HG03521 (cell line): ENCODE measurements around the gene MT1H.

Experiments
- ATAC-seq: cut with Tn5 transposase; IDR thresholded peaks from one replicate; pipeline ENCODE4 v1.9.1; 2021; ENCODE audit warnings: mild to moderate bottlenecking, moderate library complexity; ENCODE audit not compliant: unreplicated experiment

MT1H gene

GRCh38 chr16:56682703-56683397, 13.2 kb downstream of the MT1H start:
- peak; percentile 8 for ATAC-seq

DNA sequence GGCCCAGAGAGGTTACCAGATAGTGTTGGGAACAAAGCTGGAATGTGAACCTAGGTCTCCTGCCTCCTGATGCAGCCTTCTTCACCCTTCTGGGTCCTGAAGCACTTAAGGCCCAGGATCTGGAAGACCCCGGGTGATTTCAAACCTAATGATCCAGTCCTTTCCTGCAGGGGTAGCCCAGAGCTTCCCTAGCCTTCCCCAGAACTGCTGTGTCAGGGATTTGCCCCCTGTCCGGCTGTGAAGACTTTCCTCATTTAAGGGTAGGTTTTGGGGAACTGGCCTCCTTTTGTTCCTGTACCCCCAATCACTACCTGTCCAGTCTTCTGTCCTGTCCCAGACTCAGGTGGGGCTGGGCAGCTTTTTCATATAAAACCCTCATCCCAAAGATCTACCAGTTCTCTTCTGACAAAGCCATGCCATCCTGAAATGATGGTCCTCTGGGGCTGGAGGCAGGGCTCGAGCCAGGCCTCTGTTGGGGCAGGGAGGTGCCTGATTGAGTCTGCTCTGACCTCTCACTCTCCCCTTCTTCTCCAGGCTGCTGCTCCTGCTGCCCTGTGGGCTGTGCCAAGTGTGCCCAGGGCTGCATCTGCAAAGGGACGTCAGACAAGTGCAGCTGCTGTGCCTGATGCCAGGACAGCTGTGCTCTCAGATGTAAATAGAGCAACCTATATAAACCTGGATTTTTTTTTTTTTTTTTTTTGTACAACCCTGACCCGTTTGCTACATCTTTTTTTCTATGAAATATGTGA, 14.0 kb downstream of the MT1H start:
- no peak for ATAC-seq

- ATAC-seq = no peak
These were observed 14.8 kb downstream of the MT1H start for GRCh38 chr16:56684256-56684925.

DNA sequence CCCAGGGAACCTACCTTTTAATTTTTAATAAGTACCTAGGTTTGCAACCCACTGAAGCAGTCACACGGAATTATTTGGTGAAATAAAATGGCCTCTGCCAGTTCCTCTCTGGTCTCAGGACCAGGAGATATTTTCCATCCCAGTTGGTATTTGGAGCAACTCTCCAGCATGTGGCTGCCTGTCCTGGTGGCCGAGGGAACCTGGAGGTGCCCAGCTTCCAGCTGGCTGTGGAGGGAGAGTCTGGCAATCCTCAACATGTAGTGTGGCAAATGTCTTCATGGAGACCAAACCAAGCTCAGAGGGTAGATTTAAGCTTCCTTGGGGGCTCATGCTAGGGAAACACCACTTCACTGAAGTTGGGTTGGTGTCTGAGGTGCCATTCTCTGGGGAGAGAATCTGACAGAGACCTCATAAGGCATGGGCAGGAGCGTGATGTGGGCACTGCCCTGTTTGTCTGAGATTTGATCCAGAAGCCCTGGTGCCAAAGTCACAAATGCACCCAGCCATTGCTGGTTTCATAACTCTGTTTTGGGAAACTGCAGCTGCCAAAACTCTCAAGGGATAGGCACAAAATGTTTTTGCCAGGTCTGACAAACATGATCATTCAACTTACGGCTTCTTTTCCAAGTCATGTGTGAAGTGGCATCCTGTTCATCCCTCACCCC, 15.4 kb downstream of the MT1H start:
- ATAC-seq = no peak

DNA sequence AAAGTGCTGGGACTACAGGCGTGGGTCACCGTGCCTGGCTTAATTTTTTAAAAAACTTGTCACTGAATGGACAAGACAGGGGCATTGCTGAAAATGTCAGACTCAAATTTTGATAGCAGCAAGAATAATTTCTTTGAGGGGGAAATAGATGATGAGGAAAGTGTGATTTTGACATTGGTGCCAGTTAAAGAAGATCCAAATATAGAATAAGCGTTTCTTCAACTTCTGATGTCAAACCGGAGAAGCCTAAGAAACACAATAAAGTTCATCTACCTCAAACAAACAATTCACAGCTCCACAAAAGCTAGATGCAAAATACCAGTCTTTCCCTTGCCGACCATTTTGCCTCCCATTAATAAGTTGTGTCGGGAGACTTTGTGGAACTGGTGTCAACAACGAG, 17.1 kb downstream of the MT1H start:
- ATAC-seq = no peak

- no peak for ATAC-seq
These were observed 19.1 kb downstream of the MT1H start for GRCh38 chr16:56688762-56689161.

DNA sequence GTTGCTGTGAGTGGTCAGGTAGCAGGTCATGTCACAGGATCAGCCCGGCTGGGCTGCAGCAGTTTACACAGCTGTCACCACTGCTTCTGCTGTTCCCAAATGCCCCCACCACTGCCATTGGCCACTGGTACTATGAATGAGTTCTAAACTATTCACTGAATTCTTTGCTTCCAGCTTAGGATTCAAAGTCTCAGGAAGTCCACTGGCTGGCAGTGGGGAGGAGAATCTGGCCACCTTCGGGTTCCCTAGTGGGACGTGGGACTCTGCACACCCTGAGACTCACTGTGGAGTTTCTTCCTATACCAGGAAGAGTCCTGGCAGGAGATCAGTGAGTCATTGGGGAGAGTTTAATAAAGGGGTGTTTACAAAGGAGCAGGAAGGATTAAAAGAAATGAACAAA, 19.6 kb downstream of the MT1H start:
- ATAC-seq = no peak

GRCh38 chr16:56690420-56691122, 21.0 kb downstream of the MT1H start:
- no peak for ATAC-seq

DNA sequence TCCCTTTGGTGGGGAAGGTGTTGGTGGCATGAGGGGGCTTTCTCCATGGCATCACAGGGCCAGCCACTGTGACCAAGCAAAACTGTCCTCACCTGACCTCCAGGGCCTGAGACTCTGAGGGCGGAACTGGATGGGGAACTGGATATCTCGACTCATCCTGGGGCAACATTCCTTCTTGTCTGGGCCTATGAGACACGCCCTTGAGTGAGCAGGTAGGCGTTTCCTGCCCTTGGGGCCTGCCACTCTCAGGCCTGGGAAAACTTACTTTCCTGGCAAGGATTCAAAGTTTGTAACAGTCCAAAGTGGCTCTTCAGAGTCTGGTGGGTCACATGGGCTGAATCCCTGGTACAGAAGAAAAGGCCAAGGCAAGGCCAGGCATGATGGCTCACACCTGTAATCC, 22.3 kb downstream of the MT1H start:
- ATAC-seq = no peak

DNA sequence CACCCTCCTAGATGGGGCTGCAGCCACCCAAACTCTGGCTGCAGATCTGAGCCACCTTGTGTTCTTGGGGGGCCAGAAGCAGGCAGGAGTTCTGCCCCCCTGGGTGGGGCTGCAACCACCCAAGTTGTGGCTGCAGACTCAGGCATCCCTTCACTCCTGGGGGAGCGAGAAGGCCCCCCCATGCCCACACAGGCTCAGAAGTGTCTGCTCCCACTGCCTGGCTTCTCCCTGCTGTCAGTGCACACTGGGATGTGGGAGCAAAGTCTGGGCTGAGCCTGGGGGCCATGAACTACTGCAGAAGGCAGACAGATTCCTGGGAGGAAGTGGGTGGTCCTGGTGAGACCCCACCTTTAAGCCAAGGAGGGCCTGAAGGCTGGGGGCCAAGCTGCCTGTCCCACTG, 25.6 kb downstream of the MT1H start:
- no peak for ATAC-seq

GRCh38 chr16:56697456-56698155, 28.0 kb downstream of the MT1H start:
- no peak for ATAC-seq

DNA sequence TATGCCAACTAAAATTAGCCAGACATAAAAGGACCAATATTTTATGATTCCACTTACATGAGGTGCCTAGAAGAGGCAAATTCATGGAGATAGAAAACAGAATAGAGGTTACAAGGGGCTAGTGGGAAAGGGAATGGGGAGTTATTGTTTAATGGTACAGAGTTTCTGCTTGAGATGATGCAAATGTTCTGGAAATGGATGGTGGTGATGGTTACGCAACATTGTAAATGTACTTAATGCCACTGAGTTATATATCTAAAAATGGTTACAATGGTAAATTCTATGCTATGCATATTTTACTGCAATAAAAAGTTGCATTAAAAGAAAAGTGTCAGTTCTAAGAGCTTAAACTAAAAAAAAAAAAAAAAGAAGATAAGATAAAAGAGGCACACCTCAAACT, 30.6 kb downstream of the MT1H start:
- ATAC-seq = no peak

DNA sequence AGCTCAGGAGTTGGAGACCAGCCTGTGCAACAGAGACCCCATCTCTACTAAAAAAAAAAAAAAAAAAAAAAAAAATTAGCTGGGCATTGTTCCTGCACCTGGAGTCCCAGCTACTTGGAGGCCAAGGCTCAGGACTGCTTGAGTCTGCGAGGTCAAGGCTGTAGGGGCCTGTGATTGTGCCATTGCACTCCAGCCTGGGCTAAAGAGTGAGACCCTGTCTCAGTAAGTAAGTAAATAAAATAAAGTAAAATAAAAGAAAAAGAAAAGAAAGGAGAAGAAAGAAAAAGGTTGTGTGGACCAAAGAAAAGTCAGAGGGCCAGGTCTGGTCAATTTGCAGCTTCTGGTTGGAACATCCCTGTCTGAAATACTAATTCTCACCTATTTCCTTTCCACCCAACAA, 31.0 kb downstream of the MT1H start:
- ATAC-seq = no peak

DNA sequence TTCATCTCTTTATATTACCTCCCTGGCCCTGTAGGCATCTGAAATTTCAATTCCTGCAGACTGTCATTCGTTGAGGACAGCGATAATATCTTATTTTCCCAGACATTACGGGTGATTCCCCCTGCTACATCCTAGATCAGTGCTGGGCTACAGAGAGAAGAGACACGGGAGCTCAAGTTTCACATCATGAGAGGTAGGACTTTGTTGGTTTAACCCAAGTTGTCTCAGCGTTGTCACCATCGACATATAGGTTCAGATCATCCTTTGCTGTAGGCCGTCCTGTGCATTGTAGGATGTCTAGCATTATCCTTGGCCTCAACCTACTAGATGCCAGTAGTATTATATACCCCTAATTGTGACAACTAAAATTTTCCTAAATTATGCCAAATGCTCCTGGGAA, 31.9 kb downstream of the MT1H start:
- ATAC-seq = no peak

DNA sequence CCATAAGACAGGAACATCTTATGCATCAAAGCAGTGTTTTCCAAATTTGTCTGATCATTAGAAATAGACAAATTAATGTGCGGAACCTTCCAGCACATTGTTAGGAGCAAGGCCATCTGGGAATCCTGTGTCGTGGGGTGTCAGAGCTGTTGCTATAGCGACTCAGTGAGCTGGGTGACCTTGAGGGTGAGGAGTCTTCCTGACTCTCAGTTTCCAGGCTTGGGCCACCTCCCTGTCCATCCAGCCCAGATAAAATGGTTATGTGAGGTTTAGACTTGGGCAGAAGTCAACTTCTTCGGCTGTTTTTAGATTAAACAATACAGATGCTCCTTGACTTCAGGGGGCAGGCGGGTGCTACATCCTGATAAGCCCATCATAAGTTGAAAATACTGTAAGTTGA, 33.2 kb downstream of the MT1H start:
- ATAC-seq = no peak

DNA sequence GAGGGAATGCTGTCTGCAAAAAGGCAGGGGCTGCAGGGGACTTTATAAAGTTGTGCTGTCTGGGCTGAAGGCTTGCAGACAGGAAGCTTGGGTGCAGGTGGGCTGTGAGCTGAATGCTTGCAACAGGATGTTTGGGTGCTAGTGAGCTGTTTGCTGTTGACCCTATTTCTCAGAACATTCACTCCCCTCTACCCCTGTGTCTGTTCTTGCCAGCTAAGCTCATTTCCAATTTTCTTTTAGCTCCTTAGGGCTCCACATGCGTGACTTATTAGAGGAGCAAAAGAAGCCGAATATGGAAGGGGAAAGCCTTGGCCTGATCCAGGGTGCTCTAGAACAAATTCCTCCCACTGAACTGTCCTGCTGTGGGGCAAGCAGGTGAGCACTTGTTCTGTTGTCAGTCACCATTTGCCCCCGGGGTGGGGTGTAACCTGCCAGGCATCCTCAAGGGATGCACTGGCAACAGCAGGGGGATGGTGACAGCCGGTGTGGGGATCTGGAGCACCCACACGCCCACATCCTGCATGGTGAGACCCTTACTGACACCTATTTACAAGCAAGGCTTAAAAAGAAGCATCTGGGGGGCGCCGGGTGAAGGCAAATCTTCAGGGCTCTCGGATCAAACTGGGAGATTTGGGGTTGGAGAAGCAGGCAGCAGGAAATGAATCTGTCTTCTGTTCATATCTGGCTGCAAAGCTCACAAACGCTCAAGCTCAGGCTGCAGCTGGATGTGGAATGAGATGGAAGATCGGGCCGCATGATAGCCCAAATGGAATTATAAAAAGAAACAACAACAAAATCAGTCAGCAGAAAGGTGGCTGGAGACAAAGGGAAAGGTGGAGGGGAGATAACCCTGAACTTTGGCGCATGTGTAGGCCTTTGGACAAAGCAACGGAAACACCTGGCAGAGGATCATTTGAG, 39.2 kb downstream of the MT1H start:
- ATAC-seq = no peak

GRCh38 chr16:56709443-56710040, 39.9 kb downstream of the MT1H start:
- ATAC-seq = no peak

DNA sequence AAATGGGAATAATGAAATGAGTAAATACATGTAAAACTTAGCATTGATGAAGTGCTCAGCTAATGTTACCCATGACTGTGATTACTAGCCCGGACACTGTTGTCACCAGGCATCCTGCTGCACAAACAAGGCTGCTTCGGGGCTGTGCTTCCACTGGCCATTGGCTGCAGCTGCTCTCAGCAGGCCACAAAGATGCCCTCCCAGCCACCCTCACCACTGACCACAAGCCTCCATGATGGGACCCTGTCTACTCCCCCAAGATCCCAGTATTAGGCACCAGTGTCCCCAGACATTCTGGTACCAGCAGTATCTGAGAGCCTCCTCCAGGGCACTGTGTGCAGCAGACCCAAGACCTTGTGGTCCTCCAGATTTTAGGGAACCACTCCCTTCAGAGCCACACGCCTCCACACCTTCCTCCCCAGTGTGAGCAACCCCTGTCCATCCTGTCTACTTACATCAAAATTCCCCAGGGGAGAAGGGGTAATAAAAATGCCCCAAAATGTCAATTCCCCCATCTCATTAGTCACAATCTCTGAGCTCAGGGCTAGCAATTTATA, 40.6 kb downstream of the MT1H start:
- no peak for ATAC-seq

- no peak for ATAC-seq
These were observed 42.2 kb downstream of the MT1H start for GRCh38 chr16:56711862-56712261.
